Kidney tubule cell (primary cell): ENCODE measurements around the gene ZNF436.
A peak's percentile ranks its signal among the peaks of the same experiment; 100 is the strongest.

Experiments used
- DNase-seq: peaks from one replicate; pipeline ENCODE4 v3.0.0-alpha.2; 2018; ENCODE audit warnings: low spot score

The ZNF436 gene

GRCh38 chr1:23369335-23370013, at the start of gene ZNF436:
Gene ZNF436 (minus strand): TSS chr1:23369836. CDS start chr1:23368005, 1,831 bp downstream.
- DNase-seq, result peak; percentile 70

- DNase-seq, result no peak
These were observed 49.5 kb upstream of the ZNF436 start for GRCh38 chr1:23419180-23419579.

- DNase-seq, result no peak
These were observed 47.9 kb upstream of the ZNF436 start for GRCh38 chr1:23417570-23417969.

- DNase-seq, result no peak
These were observed 47.3 kb upstream of the ZNF436 start for GRCh38 chr1:23416964-23417363.

- DNase-seq, result no peak
These were observed 39.2 kb upstream of the ZNF436 start for GRCh38 chr1:23408797-23409290.

- no peak for DNase-seq
These were observed 37.5 kb upstream of the ZNF436 start for GRCh38 chr1:23407016-23407630.

- no peak for DNase-seq
These were observed 36.3 kb upstream of the ZNF436 start for GRCh38 chr1:23405946-23406345.

GRCh38 chr1:23403735-23404486, 34.3 kb upstream of the ZNF436 start:
- DNase-seq, result peak; percentile 99

- DNase-seq, result no peak
These were observed 33.7 kb upstream of the ZNF436 start for GRCh38 chr1:23403355-23403734.

GRCh38 chr1:23403038-23403336, 33.4 kb upstream of the ZNF436 start:
- DNase-seq, result peak; percentile 85

- DNase-seq, result no peak
These were observed 32.8 kb upstream of the ZNF436 start for GRCh38 chr1:23402286-23403037.

GRCh38 chr1:23401313-23401712, 31.7 kb upstream of the ZNF436 start:
- DNase-seq, result no peak

- DNase-seq, result no peak
These were observed 30.9 kb upstream of the ZNF436 start for GRCh38 chr1:23400324-23401114.

GRCh38 chr1:23399229-23399628, 29.6 kb upstream of the ZNF436 start:
- no peak for DNase-seq

GRCh38 chr1:23397908-23398307, 28.3 kb upstream of the ZNF436 start:
- DNase-seq, result no peak

- DNase-seq, result no peak
These were observed 26.7 kb upstream of the ZNF436 start for GRCh38 chr1:23396380-23396779.

- DNase-seq, result no peak
These were observed 26.2 kb upstream of the ZNF436 start for GRCh38 chr1:23395849-23396248.

- DNase-seq, result no peak
These were observed 25.6 kb upstream of the ZNF436 start for GRCh38 chr1:23395154-23395724.

- no peak for DNase-seq
These were observed 25.0 kb upstream of the ZNF436 start for GRCh38 chr1:23394684-23395083.

- peak; percentile 55 for DNase-seq
These were observed 24.5 kb upstream of the ZNF436 start for GRCh38 chr1:23394181-23394580.

- peak; percentile 73 for DNase-seq
These were observed 24.1 kb upstream of the ZNF436 start for GRCh38 chr1:23393706-23394105.
